ENCODE measurements around the gene SV2C.

GRCh38 chr5:76250463-76250862, 167.3 kb downstream of the SV2C start:
- no peak for TF ChIP-seq CTCF (IDR thresholded peaks at IDR 0.05; ENCODE audit: low read length)
- TF ChIP-seq EZH2 (optimal IDR thresholded peaks at IDR 0.05; ENCODE audit: low read depth, low read length): no peak
- no peak for TF ChIP-seq EZH2phosphoT487 (IDR thresholded peaks at IDR 0.05; ENCODE audit: low read length)
